ENCODE data around the gene FARS2. TPM values are rescaled to one million over a fixed set of nuclear protein-coding genes. Genes with fewer than 3 reads are reported as not detected.

FARS2 gene
- total RNA-seq, 4 donors from 2014 or later: 16.4 to 26.1 (median 21.4) TPM

- Histone ChIP-seq H3K27me3 (no peaks in the 10 kb centered on the region), H3K4me1 (peaks cover 0 to 5% (median 0%) of the 10 kb centered on the region in 4 donors)
- 83 to 84% methylated on average over 9 of the region's 9 CpGs for WGBS, 2 donors
Measured at GRCh38 chr6:5282191-5282623, 20.9 kb downstream of the FARS2 start.

GRCh38 chr6:5285081-5285480 lies 23.8 kb downstream of the FARS2 start:
- DNase-seq (ENCODE audit: low spot score in 2 of 2): no peak
- TF ChIP-seq POLR2A (IDR thresholded peaks at IDR 0.05) (no peak), EP300 (IDR thresholded peaks at IDR 0.05) (no peak), CTCF (IDR thresholded peaks at IDR 0.05) (no peak)
- no peaks in the 10 kb centered on the region for H3K9me3 ChIP-seq
- H3K4me3 ChIP-seq: no peak overlapping the region
- 84 to 88% methylated on average over 6 of the region's 6 CpGs for WGBS, 2 donors
- no peak overlapping the region for H3K27ac ChIP-seq
- peaks cover 0 to 13% (median 2%) of the 10 kb centered on the region in 4 donors for H3K4me1 ChIP-seq
- no peaks in the 10 kb centered on the region for H3K27me3 ChIP-seq
- H3K36me3 ChIP-seq: peaks cover 0 to 6% (median 0%) of the 10 kb centered on the region in 3 donors

More at GRCh38 chr6:5282191-5282623, 20.9 kb downstream of the FARS2 start:
- no peaks in the 10 kb centered on the region for H3K9me3 ChIP-seq
- H3K4me3 ChIP-seq: no peak overlapping the region
- no peak for TF ChIP-seq POLR2A (IDR thresholded peaks at IDR 0.05)
- no peak for TF ChIP-seq CTCF (IDR thresholded peaks at IDR 0.05)
- no peak for TF ChIP-seq EP300 (IDR thresholded peaks at IDR 0.05)
- H3K27ac ChIP-seq: no peak overlapping the region
- DNase-seq (ENCODE audit: low spot score in 2 of 2): no peak
- H3K36me3 ChIP-seq: peaks cover 0 to 6% (median 0%) of the 10 kb centered on the region in 3 donors

- no peak overlapping the region for H3K4me3 ChIP-seq
- H3K4me1 ChIP-seq: peaks cover 0 to 13% (median 2%) of the 10 kb centered on the region in 4 donors
- no peaks in the 10 kb centered on the region for H3K27me3 ChIP-seq
- H3K9me3 ChIP-seq: no peaks in the 10 kb centered on the region
- no peak for DNase-seq (ENCODE audit: low spot score in 2 of 2)
- TF ChIP-seq POLR2A (IDR thresholded peaks at IDR 0.05) (no peak), CTCF (IDR thresholded peaks at IDR 0.05) (no peak), EP300 (IDR thresholded peaks at IDR 0.05) (no peak)
- H3K36me3 ChIP-seq: peaks cover 0 to 6% (median 0%) of the 10 kb centered on the region in 3 donors
- 89 to 95% methylated on average over 5 of the region's 5 CpGs for WGBS, 2 donors
- no peak overlapping the region for H3K27ac ChIP-seq
Measured at GRCh38 chr6:5285526-5285925, 24.2 kb downstream of the FARS2 start.

- WGBS, 2 donors: 88 to 89% methylated on average over 7 of the region's 7 CpGs
- Histone ChIP-seq H3K9me3 (no peaks in the 10 kb centered on the region), H3K27me3 (no peaks in the 10 kb centered on the region), H3K36me3 (peaks cover 0 to 6% (median 0%) of the 10 kb centered on the region in 3 donors), H3K27ac (no peak overlapping the region), H3K4me3 (no peak overlapping the region), H3K4me1 (peaks cover 0 to 13% (median 2%) of the 10 kb centered on the region in 4 donors)
- DNase-seq (ENCODE audit: low spot score in 2 of 2): no peak
- TF ChIP-seq CTCF (IDR thresholded peaks at IDR 0.05) (no peak), POLR2A (IDR thresholded peaks at IDR 0.05) (no peak), EP300 (IDR thresholded peaks at IDR 0.05) (no peak)
Measured at GRCh38 chr6:5286780-5287179, 25.5 kb downstream of the FARS2 start.

GRCh38 chr6:5287205-5287965 lies 26.1 kb downstream of the FARS2 start:
- Histone ChIP-seq H3K4me3 (no peak overlapping the region), H3K27ac (peak overlapping the region in 1 of 4 donors; percentile 39), H3K9me3 (no peaks in the 10 kb centered on the region), H3K36me3 (peaks cover 0 to 6% (median 0%) of the 10 kb centered on the region in 3 donors), H3K4me1 (peaks cover 0 to 13% (median 2%) of the 10 kb centered on the region in 4 donors), H3K27me3 (no peaks in the 10 kb centered on the region)
- no peak for DNase-seq (ENCODE audit: low spot score in 2 of 2)
- WGBS, 2 donors: 62 to 67% methylated on average over 12 of the region's 12 CpGs
- TF ChIP-seq CTCF (IDR thresholded peaks at IDR 0.05) (no peak), EP300 (IDR thresholded peaks at IDR 0.05) (no peak), POLR2A (IDR thresholded peaks at IDR 0.05) (no peak)
